Liver (tissue), 9 donors: ENCODE results near the gene XYLT1. TPM values are rescaled to one million over a fixed set of nuclear protein-coding genes. Genes with fewer than 3 reads are reported as not detected.

Source experiments
- DNase-seq: peaks from one replicate; pipeline ENCODE4 v3.0.0-alpha.2; 2017; ENCODE audit warnings: low spot score
- H3K27ac ChIP-seq, 2 donors: one replicate each; pipeline ENCODE4 v1.7.0; 2013; ENCODE audit warnings: inconsistent platforms in 2 of 2, low read length in 2 of 2, control low read depth in 1 of 2, low read depth in 1 of 2, mild to moderate bottlenecking in 1 of 2
- H3K27me3 ChIP-seq, 4 donors: one replicate each; pipeline versions ENCODE4 v1.6.1 to v1.7.0; 2013; ENCODE audit warnings: low read length in 3 of 4, inconsistent platforms in 1 of 4, mild to moderate bottlenecking in 1 of 4, moderate library complexity in 1 of 4; ENCODE audit not compliant: control insufficient read depth in 4 of 4, insufficient read depth in 4 of 4
- H3K36me3 ChIP-seq, 4 donors: one replicate each; pipeline versions ENCODE4 v1.6.1 to v1.7.0; 2013; ENCODE audit warnings: low read length in 3 of 4, mild to moderate bottlenecking in 3 of 4, low read depth in 1 of 4, moderate library complexity in 1 of 4; ENCODE audit not compliant: control insufficient read depth in 4 of 4, insufficient read depth in 3 of 4
- H3K4me1 ChIP-seq, 4 donors: one replicate each; pipeline versions ENCODE4 v1.6.1 to v1.7.0; 2013; ENCODE audit warnings: low read length in 3 of 4, mild to moderate bottlenecking in 3 of 4, moderate library complexity in 1 of 4; ENCODE audit not compliant: control insufficient read depth in 4 of 4, insufficient read depth in 4 of 4
- H3K4me3 ChIP-seq, 3 donors: one replicate each; pipeline versions ENCODE4 v1.6.1 to v1.7.0; 2013; ENCODE audit warnings: low read length in 3 of 3, control low read depth in 1 of 3, low read depth in 1 of 3, mild to moderate bottlenecking in 1 of 3
- H3K9ac ChIP-seq, 2 donors: one replicate each; pipeline ENCODE4 v1.7.0; 2013; ENCODE audit warnings: low read length in 2 of 2, mild to moderate bottlenecking in 2 of 2, moderate library complexity in 2 of 2, control low read depth in 1 of 2, low read depth in 1 of 2
- H3K9me3 ChIP-seq, 4 donors: one replicate each; pipeline versions ENCODE4 v1.6.1 to v1.7.0; 2013; ENCODE audit warnings: low read length in 3 of 4; ENCODE audit not compliant: control insufficient read depth in 4 of 4
- EGR1 ChIP-seq, 2 donors: IDR thresholded peaks; 2 replicates each; pipeline ENCODE4 v1.6.1; 2016 to 2018; ENCODE audit warnings: antibody characterized with exemption in 2 of 2, low read depth in 2 of 2
- FOXA1 ChIP-seq: IDR thresholded peaks from 2 replicates; pipeline ENCODE4 v1.6.1; 2016; ENCODE audit warnings: antibody characterized with exemption
- FOXA2 ChIP-seq: IDR thresholded peaks from 2 replicates; pipeline ENCODE4 v1.6.1; 2016; ENCODE audit warnings: antibody characterized with exemption
- GABPA ChIP-seq, 2 donors: IDR thresholded peaks in 1 of 2; conservative IDR thresholded peaks in 1 of 2; 2 replicates each; pipeline ENCODE4 v1.6.1; 2016; ENCODE audit warnings: antibody characterized with exemption in 2 of 2, mild to moderate bottlenecking in 1 of 2, moderate library complexity in 1 of 2
- HNF4A ChIP-seq, 2 donors: conservative IDR thresholded peaks; 2 replicates each; pipeline ENCODE4 v1.6.1; 2016; ENCODE audit warnings: antibody characterized with exemption in 2 of 2, mild to moderate bottlenecking in 2 of 2
- HNF4G ChIP-seq: IDR thresholded peaks from 2 replicates; pipeline ENCODE4 v1.6.1; 2016; ENCODE audit warnings: antibody characterized with exemption
- NR2F2 ChIP-seq: IDR thresholded peaks from 2 replicates; pipeline ENCODE4 v1.6.1; 2016; ENCODE audit warnings: antibody characterized with exemption
- RAD21 ChIP-seq, 2 donors: IDR thresholded peaks; 2 replicates each; pipeline ENCODE4 v1.6.1; 2016; ENCODE audit warnings: antibody characterized with exemption in 2 of 2, mild to moderate bottlenecking in 2 of 2
- RXRA ChIP-seq, 2 donors: IDR thresholded peaks; 2 replicates each; pipeline ENCODE4 v1.6.1; 2017 to 2018; ENCODE audit warnings: antibody characterized with exemption in 2 of 2, mild to moderate bottlenecking in 1 of 2
- YY1 ChIP-seq: IDR thresholded peaks from 2 replicates; pipeline ENCODE4 v1.6.1; 2016; ENCODE audit warnings: antibody characterized with exemption, mild to moderate bottlenecking
- WGBS: extraction: QIAGEN DNeasy Blood & Tissue Kit; methylation state at CpG from one replicate; pipeline ENCODE4 v1.1.7; 2013; 5-methylcytosine and 5-hydroxymethylcytosine counted together
- polyA plus RNA-seq, 2 donors: library from polyadenylated mRNA; stranded (reverse) in 1 of 2; unstranded in 1 of 2; fragments of 200-250 nt in 1 of 2; fragments of >200 nt in 1 of 2; fragmentation: Nextera tagmentation in 1 of 2; extraction: Ambion mirVana in 1 of 2; gene quantifications; one replicate each; pipeline versions ENCODE4 v1.2.1 to v1.2.3, GENCODE V29; 2013 to 2015
- total RNA-seq, 2 donors: library from RNA; depleted of rRNA; stranded (reverse); fragments of >200 nt; gene quantifications; one replicate each; pipeline ENCODE4 v1.2.3, GENCODE V29; 2014
- TF ChIP-seq, protein P1 (sequence below): IDR thresholded peaks from 2 replicates; pipeline ENCODE4 v1.6.1; 2016; ENCODE audit warnings: antibody characterized with exemption
- TF ChIP-seq, protein P2 (sequence below): IDR thresholded peaks from 2 replicates; pipeline ENCODE4 v1.6.1; 2016; ENCODE audit warnings: antibody characterized with exemption, mild to moderate bottlenecking
- TF ChIP-seq, protein P3 (sequence below): fragments of 150-350 bp; IDR thresholded peaks from 2 replicates; pipeline ENCODE4 v1.5.1; 2017; ENCODE audit warnings: improper control_type of control experiment, low read depth, low read length; ENCODE audit not compliant: missing input control
- TF ChIP-seq, protein P4 (sequence below): IDR thresholded peaks from 2 replicates; pipeline ENCODE4 v1.6.1; 2016; ENCODE audit warnings: antibody characterized with exemption
- TF ChIP-seq, protein P5 (sequence below): IDR thresholded peaks from 2 replicates; pipeline ENCODE4 v1.6.1; 2016; ENCODE audit warnings: antibody characterized with exemption
- donor health status: healthy.
- donor health status: healthy.
- donor health status: healthy.
- donor health status: healthy.
- donor health status: healthy.

The XYLT1 gene
- total and polyA plus RNA-seq, 4 donors, result 0.25 to 2.3 (median 0.53) TPM

DNA sequence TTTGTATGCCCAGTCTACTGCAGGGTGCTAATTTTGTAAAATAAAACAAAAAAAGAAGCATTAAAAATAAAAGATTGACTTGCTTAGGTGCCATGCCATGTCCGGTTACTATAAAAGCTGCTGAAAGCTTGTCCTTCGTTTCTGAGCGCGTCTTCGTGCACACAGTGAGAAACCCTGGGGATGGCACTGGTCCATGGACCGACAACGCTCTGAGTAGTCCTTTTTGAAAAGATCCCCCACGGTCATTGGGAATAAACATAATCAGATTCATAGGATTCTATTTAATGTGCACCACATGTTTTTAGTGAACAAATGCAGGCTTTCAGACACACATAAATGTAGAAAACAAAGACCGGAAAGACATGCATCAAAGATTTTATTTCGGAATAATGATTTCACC is 146.3 kb downstream of the XYLT1 start:
- Histone ChIP-seq H3K36me3 (no peaks in the 10 kb centered on the region), H3K9me3 (no peaks in the 10 kb centered on the region), H3K27me3 (no peaks in the 10 kb centered on the region), H3K4me1 (no peaks in the 10 kb centered on the region), H3K4me3 (no peak overlapping the region), H3K27ac (no peak overlapping the region), H3K9ac (no peak overlapping the region)
- no peak for TF ChIP-seq NR2F2
- TF ChIP-seq, protein P1, sequence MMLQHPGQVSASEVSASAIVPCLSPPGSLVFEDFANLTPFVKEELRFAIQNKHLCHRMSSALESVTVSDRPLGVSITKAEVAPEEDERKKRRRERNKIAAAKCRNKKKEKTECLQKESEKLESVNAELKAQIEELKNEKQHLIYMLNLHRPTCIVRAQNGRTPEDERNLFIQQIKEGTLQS, result no peak
- no peak for TF ChIP-seq GABPA (IDR thresholded peaks at IDR 0.05 in 1 of 2, conservative IDR thresholded peaks at IDR 0.05 in 1 of 2)
- TF ChIP-seq, protein P2, sequence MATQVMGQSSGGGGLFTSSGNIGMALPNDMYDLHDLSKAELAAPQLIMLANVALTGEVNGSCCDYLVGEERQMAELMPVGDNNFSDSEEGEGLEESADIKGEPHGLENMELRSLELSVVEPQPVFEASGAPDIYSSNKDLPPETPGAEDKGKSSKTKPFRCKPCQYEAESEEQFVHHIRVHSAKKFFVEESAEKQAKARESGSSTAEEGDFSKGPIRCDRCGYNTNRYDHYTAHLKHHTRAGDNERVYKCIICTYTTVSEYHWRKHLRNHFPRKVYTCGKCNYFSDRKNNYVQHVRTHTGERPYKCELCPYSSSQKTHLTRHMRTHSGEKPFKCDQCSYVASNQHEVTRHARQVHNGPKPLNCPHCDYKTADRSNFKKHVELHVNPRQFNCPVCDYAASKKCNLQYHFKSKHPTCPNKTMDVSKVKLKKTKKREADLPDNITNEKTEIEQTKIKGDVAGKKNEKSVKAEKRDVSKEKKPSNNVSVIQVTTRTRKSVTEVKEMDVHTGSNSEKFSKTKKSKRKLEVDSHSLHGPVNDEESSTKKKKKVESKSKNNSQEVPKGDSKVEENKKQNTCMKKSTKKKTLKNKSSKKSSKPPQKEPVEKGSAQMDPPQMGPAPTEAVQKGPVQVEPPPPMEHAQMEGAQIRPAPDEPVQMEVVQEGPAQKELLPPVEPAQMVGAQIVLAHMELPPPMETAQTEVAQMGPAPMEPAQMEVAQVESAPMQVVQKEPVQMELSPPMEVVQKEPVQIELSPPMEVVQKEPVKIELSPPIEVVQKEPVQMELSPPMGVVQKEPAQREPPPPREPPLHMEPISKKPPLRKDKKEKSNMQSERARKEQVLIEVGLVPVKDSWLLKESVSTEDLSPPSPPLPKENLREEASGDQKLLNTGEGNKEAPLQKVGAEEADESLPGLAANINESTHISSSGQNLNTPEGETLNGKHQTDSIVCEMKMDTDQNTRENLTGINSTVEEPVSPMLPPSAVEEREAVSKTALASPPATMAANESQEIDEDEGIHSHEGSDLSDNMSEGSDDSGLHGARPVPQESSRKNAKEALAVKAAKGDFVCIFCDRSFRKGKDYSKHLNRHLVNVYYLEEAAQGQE, result no peak
- no peak for TF ChIP-seq HNF4G
- TF ChIP-seq, protein P3, sequence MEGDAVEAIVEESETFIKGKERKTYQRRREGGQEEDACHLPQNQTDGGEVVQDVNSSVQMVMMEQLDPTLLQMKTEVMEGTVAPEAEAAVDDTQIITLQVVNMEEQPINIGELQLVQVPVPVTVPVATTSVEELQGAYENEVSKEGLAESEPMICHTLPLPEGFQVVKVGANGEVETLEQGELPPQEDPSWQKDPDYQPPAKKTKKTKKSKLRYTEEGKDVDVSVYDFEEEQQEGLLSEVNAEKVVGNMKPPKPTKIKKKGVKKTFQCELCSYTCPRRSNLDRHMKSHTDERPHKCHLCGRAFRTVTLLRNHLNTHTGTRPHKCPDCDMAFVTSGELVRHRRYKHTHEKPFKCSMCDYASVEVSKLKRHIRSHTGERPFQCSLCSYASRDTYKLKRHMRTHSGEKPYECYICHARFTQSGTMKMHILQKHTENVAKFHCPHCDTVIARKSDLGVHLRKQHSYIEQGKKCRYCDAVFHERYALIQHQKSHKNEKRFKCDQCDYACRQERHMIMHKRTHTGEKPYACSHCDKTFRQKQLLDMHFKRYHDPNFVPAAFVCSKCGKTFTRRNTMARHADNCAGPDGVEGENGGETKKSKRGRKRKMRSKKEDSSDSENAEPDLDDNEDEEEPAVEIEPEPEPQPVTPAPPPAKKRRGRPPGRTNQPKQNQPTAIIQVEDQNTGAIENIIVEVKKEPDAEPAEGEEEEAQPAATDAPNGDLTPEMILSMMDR, result no peak
- no peak for DNase-seq
- WGBS, result 86% methylated on average over 10 of the region's 10 CpGs

DNA sequence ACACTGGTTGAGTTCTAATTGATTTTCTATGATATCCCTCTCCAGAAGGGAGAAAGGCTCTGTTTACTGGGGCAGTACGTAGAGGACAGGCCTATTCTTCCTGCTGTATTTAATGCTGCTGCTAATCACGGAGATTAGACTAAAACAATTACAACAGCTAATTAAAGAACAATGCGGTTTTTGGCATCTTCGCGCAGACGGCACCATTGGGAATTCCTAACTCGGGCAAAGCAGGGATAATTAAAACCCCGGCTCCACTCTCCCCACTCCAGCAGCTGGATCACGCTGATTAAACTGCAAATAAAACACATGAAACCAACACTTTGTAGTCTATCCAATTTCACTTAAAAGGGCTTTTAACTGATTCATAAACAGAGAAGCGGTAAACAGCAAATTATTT is 147.6 kb downstream of the XYLT1 start:
- 72% methylated on average over 10 of the region's 10 CpGs for WGBS
- H3K9ac ChIP-seq, result no peak overlapping the region
- H3K9me3 ChIP-seq, result no peaks in the 10 kb centered on the region
- H3K4me3 ChIP-seq, result no peak overlapping the region
- no peak overlapping the region for H3K27ac ChIP-seq
- no peaks in the 10 kb centered on the region for H3K36me3 ChIP-seq
- no peaks in the 10 kb centered on the region for H3K4me1 ChIP-seq
- no peaks in the 10 kb centered on the region for H3K27me3 ChIP-seq
- TF ChIP-seq, protein P3, result no peak
- TF ChIP-seq YY1 (no peak), RAD21 (IDR thresholded peaks at IDR 0.05) (no peak), HNF4A (conservative IDR thresholded peaks at IDR 0.05) (no peak), GABPA (IDR thresholded peaks at IDR 0.05 in 1 of 2, conservative IDR thresholded peaks at IDR 0.05 in 1 of 2) (no peak), FOXA2 (no peak), FOXA1 (no peak), EGR1 (IDR thresholded peaks at IDR 0.05; ENCODE audit: low read depth in 2 of 2) (no peak), RXRA (IDR thresholded peaks at IDR 0.05) (no peak), NR2F2 (no peak)
- TF ChIP-seq, protein P4, sequence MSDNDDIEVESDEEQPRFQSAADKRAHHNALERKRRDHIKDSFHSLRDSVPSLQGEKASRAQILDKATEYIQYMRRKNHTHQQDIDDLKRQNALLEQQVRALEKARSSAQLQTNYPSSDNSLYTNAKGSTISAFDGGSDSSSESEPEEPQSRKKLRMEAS, result no peak
- TF ChIP-seq, protein P2, result no peak
- TF ChIP-seq, protein P1, result no peak
- TF ChIP-seq, protein P5, sequence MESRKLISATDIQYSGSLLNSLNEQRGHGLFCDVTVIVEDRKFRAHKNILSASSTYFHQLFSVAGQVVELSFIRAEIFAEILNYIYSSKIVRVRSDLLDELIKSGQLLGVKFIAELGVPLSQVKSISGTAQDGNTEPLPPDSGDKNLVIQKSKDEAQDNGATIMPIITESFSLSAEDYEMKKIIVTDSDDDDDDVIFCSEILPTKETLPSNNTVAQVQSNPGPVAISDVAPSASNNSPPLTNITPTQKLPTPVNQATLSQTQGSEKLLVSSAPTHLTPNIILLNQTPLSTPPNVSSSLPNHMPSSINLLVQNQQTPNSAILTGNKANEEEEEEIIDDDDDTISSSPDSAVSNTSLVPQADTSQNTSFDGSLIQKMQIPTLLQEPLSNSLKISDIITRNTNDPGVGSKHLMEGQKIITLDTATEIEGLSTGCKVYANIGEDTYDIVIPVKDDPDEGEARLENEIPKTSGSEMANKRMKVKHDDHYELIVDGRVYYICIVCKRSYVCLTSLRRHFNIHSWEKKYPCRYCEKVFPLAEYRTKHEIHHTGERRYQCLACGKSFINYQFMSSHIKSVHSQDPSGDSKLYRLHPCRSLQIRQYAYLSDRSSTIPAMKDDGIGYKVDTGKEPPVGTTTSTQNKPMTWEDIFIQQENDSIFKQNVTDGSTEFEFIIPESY, result no peak
- no peak for DNase-seq
